Dermis blood vessel endothelial cell (primary cell): ENCODE results near the gene STK36. TPM values are rescaled to one million over a fixed set of nuclear protein-coding genes. Genes with fewer than 3 reads are reported as not detected.

Experiments
- DNase-seq: peaks from one replicate; pipeline ENCODE4 v3.0.0; 2010
- total RNA-seq: library from RNA; depleted of rRNA; stranded (reverse); fragments of >200 nt; gene quantifications from 2 replicates; pipeline ENCODE4 v1.2.3, GENCODE V29; 2014

Gene STK36
- total RNA-seq, 1 donor from 2014 or later = 15.3 TPM

DNA sequence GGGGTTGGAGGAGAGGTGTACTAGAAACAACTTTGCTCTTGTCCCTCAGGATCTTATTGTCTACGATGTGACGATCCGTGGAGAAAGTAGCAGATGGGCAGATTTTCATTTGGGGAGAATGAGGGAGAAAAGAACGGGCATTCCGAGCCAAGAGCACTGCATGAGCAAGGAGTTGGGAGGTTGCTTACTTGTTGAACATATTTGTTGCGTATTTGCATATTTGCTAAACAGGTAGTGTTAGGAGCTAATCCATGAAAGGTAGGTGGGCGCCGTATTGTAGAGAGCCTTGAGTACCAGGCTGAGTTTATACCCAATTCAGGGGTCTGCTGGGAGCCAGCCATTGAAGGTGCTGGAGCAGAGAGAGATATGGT lies 11.9 kb upstream of the STK36 start:
- no peak for DNase-seq

DNA sequence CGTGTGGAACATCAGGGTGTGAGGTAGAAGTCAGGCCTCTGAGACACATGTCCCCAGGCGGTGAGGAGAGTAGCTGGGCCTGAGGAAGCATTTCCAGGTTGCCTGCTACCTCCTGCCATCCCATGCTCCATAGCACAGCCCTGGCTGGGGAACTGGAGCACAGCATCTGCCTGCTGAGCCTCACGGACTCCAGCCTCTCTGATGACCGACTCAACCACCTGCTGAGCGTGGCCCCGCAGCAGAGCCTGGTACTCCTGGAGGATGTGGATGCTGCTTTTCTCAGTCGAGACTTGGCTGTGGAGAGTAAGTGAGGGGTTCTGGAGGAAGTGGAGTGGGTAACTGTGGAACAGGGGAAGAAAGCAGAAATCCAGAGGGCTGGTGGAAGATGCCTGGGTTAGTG lies 9.5 kb upstream of the STK36 start:
- no peak for DNase-seq

DNA sequence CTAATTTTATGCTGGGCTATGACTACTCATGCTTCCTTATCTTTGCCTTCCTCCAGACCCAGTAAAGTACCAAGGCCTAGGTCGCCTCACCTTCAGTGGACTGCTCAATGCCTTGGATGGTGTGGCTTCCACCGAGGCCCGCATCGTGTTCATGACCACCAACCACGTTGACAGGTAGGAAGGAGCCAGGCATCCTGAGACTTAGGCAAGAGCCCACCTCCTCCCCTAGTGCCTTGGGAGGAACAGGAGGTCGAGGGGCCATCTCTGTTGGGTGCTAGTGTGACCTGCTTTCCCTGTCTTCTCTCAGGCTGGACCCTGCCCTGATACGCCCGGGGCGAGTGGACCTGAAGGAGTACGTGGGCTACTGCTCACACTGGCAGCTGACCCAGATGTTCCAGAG lies 9.1 kb upstream of the STK36 start:
- no peak for DNase-seq

DNA sequence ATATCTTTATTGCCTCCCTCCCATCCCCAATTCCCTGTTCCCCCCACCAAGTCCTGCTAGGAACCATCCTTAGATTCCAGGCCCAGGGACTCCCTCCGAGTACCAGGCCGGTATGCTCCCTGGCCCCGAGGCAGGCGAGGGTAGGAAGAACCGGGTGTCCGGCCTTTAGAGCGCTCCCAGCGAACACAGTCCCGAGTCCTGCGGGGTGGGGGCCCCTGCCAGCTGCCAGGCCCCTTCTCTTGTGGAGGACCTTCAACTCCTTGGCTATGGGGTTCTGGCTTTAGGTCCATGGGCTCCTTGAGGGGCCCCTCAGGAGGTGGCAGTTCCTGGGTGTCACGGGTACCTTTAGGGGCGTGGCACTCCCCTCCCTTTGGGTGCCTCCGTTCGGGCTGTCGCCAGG lies 8.0 kb upstream of the STK36 start:
- DNase-seq = no peak

- DNase-seq = no peak
Measured at GRCh38 chr2:218664653-218665052, 7.2 kb upstream of the STK36 start.

DNA sequence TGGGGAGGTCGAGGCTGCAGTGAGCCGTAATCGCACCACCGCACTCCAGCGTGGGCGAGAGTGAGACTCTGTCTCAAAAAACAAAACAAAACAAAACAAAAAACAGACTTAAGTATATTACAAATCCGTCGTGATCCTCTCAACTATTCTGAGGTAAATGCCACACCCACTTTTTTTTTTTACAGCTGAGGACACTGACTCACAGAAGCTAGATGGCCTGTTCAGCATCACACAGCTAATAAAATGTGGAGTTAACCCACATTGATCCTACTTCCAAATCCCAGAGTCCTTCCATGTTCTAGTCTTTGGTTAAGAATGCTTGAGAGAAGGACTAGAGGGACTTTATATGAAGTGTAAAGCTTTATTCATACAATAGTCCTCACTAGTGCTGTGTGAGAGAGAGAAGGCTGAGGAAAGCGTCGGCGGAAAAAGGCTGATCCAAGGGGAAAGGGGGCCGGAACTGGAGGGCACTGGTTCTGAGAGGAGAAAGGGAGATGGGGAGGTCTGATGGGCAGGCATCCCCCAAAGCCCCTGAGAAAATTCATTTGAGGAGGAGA lies 711 bp upstream of the STK36 start:
- DNase-seq = peak; percentile 15

- DNase-seq = peak; percentile 29
Measured at GRCh38 chr2:218679119-218679518, 7.2 kb downstream of the STK36 start.

DNA sequence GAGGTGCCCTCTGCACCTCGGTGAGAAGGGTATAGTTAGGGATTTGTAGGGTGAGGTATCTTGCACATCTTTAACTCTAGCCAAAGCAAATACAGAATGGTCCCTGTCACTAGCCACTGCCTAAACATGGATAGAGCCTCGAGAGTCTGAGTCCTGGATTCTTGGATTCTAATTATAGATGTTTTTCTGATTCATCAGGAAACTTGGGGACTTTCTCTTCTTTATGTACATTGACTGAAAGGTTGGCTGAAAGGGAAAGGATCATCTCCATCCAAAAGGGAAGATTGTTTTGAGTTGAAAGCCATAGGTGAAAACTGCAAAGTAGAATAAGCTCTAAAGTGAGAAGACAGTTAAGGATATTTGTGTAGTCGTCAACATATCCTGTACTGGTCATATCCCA lies 8.2 kb downstream of the STK36 start:
- DNase-seq = no peak

- DNase-seq = peak; percentile 90
Measured at GRCh38 chr2:218687400-218688060, 15.6 kb downstream of the STK36 start.

DNA sequence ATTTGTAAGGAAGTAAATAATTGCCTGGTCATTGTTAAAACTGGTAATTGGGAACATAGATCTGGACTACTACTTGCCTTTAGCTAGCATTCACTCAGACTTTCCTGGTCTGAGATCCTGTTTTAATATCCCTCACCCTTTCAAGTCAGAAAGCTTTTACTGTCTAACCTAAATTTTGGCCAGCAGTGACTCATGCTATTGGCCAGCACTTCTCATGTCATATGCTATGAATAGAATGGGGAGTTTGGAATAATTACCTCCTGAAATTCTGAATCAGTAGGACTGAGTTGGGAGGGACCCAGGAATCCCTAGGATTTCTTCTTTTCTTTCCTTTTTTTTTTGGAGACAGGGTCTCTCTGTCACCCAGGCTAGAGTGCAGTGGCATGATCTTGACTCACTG lies 19.3 kb downstream of the STK36 start:
- DNase-seq = no peak

- peak; percentile 10 for DNase-seq
Measured at GRCh38 chr2:218694405-218695145, 22.7 kb downstream of the STK36 start.

DNA sequence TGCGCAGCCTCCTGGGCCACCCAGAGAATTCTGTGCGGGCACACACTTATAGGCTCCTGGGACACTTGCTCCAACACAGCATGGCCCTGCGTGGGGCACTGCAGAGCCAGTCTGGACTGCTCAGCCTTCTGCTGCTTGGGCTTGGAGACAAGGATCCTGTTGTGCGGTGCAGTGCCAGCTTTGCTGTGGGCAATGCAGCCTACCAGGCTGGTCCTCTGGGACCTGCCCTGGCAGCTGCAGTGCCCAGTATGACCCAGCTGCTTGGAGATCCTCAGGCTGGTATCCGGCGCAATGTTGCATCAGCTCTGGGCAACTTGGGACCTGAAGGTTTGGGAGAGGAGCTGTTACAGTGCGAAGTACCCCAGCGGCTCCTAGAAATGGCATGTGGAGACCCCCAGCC lies 27.0 kb downstream of the STK36 start:
- DNase-seq = no peak

- DNase-seq = no peak
Measured at GRCh38 chr2:218701806-218702205, 29.9 kb downstream of the STK36 start.

DNA sequence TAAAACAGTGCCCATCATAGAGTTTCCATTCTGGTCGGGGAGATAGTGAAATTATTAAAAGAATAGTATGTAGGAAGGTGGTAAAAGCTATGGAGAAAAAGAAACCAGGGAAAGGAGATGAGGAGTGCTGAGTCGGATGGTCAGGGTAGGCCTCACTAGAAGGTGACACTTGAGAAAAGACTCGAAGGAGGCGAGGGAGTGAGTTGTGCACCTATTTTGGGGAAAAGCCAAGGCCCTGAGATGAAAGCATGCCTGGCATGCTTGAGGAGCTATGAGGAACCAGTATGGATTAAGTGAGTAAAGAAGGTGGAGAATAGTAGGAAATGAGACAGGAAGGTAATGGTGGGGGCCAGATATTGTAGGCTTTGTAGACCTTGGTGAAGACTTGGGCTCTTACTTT lies 31.5 kb downstream of the STK36 start:
- no peak for DNase-seq

GRCh38 chr2:218708086-218708485 lies 36.2 kb downstream of the STK36 start:
- no peak for DNase-seq

DNA sequence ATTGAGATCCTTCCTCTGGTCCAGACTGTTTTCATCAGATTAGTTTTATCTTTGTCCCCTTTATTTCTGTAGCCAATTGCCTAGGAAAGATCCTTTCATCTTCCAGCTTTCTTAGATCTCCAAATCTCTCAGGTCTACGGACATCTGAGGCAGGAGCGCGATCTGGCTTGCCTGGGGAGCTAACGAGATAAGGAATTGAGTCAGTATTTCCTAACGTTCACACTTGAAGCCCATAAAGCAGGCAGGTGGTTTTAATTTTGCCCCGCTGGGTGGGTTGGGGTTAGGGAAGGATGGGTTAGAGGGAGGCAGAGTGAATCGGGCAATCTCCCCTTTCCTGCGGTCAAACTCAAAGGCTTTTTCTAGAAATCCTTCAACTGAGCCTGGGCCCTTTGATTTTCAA lies 38.0 kb downstream of the STK36 start:
- no peak for DNase-seq

- no peak for DNase-seq
Measured at GRCh38 chr2:218710334-218710686, 38.4 kb downstream of the STK36 start.

GRCh38 chr2:218710687-218711549 lies 39.0 kb downstream of the STK36 start, which contains the start of gene TTLL4:
TTLL4 (plus strand) TSS chr2:218710835; CDS start chr2:218737677, 26,842 bp downstream.
- DNase-seq = peak; percentile 98

- DNase-seq = peak; percentile 32
Measured at GRCh38 chr2:218711550-218711929, 39.7 kb downstream of the STK36 start.

- DNase-seq = no peak
Measured at GRCh38 chr2:218713922-218714321, 42.0 kb downstream of the STK36 start.

GRCh38 chr2:218716070-218716469 lies 44.2 kb downstream of the STK36 start:
- peak; percentile 69 for DNase-seq

DNA sequence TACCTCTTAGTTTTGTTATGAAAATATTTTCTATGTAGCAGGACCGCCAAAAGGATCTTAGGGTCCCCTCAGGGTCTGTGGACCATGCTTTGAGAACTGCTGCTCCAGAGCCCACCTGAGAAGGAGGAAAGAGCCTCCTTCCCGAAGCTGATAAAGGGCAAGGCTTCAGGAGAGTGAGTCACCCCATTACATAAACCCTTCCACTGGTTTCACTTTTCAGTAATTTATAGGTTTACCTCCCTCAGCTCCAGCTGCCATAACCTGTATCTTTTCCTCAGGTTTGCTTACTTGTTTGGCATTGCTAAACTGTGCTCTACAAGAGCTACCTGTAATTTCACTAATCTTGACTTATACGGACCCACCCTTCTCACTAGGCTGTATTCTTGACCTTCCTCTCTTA lies 45.4 kb downstream of the STK36 start:
- DNase-seq = peak; percentile 22

DNA sequence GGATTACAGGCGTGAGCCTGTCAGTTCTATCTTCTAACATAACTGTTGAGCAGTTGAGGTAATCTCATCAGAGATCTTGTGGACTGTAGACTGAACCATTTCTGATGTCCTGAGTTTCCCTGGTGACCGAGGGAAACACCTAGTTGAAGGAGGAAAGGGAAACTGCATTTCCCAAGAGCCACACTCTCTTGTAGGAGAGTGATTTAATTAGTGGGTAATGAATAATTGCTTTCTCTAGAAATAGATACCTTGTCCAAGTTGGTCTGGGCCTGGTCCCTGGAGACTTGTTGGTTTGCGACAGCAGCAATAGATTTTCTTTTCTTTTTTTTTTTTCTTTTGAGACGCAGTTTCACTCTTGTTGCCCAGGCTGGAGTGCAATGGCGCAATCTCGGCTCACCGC lies 46.2 kb downstream of the STK36 start:
- DNase-seq = no peak
